ENCODE measurements around the gene DCAF6.

DNA sequence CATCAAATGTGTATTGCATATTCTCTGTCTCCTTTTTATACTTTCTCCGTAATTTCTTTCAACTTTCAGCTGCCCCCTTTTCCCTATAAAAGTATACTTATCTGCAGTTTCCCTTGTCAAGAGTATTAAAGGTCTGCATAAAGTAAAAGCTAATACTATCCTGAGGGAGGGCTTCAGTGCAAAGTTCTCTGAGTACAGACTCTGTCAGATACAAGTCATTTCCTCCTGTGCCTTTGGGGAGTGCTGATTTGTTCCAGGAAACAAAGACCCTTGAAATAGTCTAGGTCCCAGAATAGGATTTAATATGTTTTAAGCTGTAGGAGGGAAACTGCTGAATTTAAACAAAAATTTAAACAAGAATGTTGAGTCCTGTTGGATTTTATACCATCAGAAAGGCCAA, 188.6 kb downstream of the DCAF6 start:
- TF ChIP-seq CTCF (IDR thresholded peaks at IDR 0.05; ENCODE audit: low read length) (no peak), EZH2 (IDR thresholded peaks at IDR 0.05; ENCODE audit: borderline replicate concordance, low read length) (no peak)
